ENCODE measurements around the gene CCL11.

Gene CCL11

GRCh38 chr17:34257986-34258326 lies 27.6 kb upstream of the CCL11 start:
- DNase-seq = no peak

DNA sequence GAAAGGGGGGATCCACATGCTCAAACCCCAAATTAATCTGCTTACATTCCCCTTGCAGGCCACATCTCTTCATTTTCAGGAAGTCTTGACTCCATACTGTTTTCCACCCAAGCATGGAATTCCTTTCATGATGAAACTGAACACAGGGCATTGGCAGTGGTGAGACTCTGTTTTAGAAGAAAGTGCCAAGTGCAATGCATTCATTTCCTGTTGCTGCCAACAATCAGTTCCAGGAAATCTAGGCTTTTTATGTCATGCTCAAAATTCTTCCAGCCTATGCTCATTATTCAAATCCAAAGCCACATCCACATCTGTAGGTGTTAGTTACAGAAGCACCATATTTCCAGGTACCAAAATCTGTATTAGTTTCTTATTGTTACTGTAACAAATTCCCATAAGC lies 26.4 kb upstream of the CCL11 start:
- DNase-seq = no peak

- no peak for DNase-seq
Observed at GRCh38 chr17:34260861-34261260, 24.7 kb upstream of the CCL11 start.

- no peak for DNase-seq
Observed at GRCh38 chr17:34261568-34262337, 23.8 kb upstream of the CCL11 start.

- DNase-seq = no peak
Observed at GRCh38 chr17:34265711-34266110, 19.8 kb upstream of the CCL11 start.

DNA sequence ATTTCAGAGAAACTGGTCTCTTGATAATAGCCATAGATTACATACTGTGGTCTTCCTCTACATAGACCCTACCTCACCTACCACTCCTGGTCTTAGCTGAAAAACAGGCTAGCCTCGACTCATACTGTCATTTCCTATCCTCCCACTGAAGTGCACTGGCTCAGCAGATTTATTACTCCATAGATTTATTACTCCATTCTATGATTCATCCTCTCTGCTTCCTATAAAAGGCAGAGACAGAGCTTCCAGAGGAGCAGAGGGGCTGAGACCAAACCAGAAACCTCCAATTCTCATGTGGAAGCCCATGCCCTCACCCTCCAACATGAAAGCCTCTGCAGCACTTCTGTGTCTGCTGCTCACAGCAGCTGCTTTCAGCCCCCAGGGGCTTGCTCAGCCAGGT lies 15.6 kb upstream of the CCL11 start, which contains the start of gene CCL7:
TSS of gene CCL7 (plus strand) at position 253 of the 400 bp plus-strand sequence. CDS start at position 323, 70 bp downstream.
- no peak for DNase-seq

DNA sequence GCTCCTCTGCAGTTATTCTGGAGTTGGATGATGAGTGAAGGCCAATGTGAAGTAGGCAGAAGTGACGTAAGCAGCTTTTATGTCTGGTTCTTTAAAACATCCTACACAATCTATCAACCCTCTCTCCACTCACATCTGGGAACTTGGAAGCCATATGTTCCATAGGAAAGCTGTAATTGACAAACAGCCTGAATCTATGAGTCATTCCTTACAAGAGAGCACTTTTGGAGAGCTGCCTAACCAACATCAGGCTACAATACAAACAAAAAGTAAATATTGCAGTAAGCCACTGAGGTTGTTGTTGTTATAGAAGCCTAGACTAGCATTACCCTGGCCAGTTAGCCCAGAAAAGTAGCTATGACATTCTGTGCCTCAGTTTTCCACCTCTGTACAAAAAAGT lies 9.7 kb upstream of the CCL11 start:
- peak; percentile 1 for DNase-seq

GRCh38 chr17:34276826-34277225 lies 8.7 kb upstream of the CCL11 start:
- no peak for DNase-seq

DNA sequence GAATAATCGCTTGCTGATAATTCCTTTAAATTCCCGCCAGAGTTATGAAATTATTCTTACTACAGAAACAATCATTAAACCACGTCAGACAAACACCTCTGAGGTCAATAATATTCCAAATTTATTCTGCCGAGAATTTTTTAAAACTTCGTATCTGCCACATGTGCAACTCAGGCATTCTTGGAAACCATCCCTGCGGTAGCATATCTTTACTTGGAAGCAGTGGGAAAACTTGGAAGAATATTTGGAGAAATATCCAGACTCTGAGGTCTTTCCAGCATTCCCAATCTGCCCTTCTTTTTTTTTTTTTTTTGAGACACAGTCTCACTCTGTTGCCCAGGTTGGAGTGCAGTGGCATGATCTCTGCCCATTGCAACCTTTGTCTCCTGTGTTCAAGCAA lies 2.0 kb upstream of the CCL11 start:
- no peak for DNase-seq

GRCh38 chr17:34287875-34288274 lies 2.3 kb downstream of the CCL11 start:
- DNase-seq = no peak

GRCh38 chr17:34290586-34290985 lies 5.0 kb downstream of the CCL11 start:
- no peak for DNase-seq

GRCh38 chr17:34291721-34292348 lies 6.3 kb downstream of the CCL11 start:
- no peak for DNase-seq

DNA sequence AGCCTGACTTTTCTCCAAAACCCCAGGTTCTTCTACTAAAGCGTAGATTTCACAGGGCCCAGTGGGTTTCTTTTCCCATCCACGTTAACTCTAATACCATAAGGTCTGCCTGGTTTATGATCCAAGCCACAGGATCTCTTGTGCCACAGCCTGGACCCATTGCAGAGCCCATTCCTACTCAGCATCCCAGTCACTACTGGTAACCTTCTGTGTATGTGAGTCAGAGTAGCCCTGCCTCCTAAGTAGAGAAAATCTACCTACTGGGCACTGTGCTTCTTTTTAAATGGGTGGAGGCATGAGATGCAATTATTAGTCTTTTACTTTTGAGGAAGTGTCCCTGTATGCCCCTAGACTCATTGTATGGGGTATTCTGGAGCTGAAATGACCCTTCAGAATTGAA lies 13.5 kb downstream of the CCL11 start:
- DNase-seq = no peak

DNA sequence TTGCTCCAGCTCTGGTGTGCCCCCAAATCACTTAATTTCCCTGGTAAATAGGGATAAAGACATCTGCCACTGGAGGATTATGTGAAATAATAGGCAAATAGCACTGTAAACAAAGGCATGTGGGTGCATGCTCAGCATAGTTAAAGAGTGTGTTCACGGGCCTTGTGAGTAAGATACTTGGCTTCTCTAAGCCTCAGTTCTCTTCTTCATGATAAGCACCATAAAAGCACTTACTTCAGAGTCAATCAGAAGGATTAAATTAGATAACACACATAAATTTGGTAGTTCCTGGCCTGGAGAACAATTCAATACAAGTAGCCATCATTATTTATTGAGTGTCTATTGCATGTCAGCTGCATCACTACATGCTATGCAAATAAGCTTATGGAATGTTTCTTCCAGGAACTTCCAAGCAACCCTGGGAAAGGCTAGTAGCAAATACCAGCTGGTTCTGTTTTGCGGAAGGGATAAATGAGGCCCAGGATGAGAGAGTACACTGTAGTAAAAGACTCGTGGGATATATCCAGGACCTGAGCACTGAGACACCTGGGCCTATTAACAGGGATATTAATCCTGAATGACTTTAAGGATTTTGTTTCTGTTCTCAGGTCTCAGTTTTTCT lies 14.5 kb downstream of the CCL11 start:
- no peak for DNase-seq

DNA sequence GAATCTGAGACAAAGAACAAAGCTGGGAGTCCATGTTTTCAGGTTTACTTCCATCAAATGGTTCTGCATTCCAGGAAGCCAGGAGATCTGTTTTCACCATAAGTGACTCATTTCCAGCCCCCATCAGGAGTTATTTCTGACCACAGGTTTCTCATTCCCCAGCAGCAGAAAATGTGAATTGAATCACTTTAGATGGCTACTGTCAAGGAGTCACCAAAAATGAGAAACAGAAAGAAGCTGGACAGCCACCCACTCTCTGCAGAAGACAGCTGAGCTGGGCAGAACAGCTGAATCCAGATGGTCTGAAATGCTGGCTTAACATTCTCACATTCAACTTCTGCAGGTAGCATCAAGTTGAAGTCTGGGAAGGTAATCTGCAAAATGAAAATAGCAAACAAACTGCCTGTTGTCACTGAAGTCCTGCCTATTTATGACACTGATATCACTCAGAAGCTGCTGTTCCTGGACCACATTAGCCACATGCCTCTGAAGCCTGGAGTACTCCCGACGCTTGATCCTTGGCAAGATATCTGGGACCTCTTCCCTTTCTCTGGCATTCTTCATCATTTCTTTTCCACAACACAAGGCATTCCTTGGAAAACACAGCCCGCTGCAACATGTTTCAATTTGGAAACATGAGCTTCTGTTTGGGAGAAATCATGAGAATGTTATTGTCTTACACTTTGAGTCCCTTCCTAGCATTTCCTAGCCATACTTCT lies 15.3 kb downstream of the CCL11 start:
- DNase-seq = no peak

DNA sequence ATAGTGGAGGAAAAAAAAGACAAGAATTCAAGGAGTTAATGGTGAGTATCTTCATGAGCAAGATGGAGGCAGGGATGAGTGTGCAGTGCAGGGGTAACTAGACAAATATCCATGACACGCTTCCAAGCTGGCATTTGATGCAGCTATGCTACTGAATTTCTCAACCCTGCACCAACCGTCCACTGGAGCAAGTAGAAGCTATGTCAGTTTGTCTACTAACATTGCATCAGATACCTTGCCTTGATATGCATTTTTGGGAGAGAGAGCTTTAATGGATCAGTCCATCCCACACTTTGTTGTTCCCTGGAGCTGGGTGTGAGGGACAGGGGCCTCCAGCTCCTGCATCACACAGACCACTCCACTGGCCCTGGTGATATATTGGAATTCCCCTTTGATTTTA lies 16.4 kb downstream of the CCL11 start:
- no peak for DNase-seq

DNA sequence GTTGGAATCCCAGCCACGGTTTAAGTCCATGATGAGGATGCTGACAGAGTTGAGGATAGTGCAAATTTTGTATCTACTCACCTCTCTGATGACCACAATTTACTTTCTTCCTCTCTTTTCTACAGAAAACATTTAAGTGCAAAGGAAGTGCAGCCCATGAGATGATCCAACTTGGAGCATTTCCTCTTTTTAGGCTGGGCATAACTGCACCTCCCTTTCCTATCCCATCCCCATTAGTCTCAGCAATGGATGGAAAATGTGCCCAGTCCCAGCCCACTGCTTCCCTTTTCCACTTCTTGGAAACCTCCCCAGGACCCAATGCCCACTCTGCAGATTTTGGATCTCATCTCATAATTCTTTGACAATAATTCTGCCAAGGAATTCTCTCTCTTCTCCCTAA lies 17.1 kb downstream of the CCL11 start:
- no peak for DNase-seq

- no peak for DNase-seq
Observed at GRCh38 chr17:34303606-34304005, 18.1 kb downstream of the CCL11 start.

- DNase-seq = no peak
Observed at GRCh38 chr17:34305061-34305460, 19.5 kb downstream of the CCL11 start.

- DNase-seq = no peak
Observed at GRCh38 chr17:34305606-34306005, 20.1 kb downstream of the CCL11 start.

DNA sequence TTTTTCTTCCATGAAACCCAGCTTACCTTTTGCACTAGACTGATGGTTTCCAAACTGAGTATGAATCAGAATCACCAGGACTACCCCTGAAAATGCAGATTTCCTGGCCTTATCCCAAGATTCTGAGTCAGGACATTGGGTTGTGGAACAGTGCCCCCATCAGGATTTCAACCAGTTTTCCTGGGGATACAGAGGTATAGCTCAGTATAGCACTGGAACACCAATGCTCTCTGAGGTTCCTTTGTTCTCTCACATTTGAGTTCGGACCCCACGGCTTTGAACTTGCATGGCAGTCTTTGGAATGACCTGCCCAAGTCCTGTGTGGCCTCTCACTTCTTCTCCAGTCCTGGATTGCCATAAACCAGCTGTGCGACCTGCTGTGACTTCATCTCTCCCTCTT lies 20.9 kb downstream of the CCL11 start:
- no peak for DNase-seq

DNA sequence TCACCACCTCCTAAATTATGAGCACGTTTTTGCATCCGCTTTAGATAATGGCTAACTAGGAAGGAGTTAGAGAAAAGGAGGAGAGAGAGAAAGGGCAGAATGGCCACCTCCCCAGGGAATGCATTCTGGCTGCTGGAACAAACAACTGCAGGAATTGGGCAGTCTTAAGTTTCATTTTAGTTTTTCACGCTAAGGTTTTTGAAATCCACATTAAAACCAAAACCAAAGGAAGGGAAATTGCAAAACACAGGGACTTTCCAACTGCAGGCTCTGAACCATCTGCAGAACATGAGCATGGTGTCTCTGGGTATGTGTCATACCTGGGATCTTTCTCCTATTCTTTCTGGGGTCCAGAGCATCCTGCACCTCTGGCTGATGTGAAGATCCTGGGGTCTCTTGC lies 21.6 kb downstream of the CCL11 start:
- DNase-seq = no peak

- no peak for DNase-seq
Observed at GRCh38 chr17:34308371-34308770, 22.8 kb downstream of the CCL11 start.

- DNase-seq = no peak
Observed at GRCh38 chr17:34311291-34311690, 25.7 kb downstream of the CCL11 start.
